Stimulated activated CD8-positive, alpha-beta memory T cell treated with anti-CD3 and anti-CD28 coated beads, Interleukin-2, amount 100 ng/mL, for 48 hours (primary cell): Measurements from ENCODE around the gene ANAPC15.
"Not testable (repeated sequence)": the region's sequence is repeated elsewhere in the genome, so short reads cannot be mapped to it uniquely, and the experiment has no call there.

Experiments
- DNase-seq, 2 donors: peaks; one replicate each; pipeline ENCODE4 v3.0.0-alpha.2; 2020; ENCODE audit warnings: low read depth in 2 of 2

ANAPC15 gene

DNA sequence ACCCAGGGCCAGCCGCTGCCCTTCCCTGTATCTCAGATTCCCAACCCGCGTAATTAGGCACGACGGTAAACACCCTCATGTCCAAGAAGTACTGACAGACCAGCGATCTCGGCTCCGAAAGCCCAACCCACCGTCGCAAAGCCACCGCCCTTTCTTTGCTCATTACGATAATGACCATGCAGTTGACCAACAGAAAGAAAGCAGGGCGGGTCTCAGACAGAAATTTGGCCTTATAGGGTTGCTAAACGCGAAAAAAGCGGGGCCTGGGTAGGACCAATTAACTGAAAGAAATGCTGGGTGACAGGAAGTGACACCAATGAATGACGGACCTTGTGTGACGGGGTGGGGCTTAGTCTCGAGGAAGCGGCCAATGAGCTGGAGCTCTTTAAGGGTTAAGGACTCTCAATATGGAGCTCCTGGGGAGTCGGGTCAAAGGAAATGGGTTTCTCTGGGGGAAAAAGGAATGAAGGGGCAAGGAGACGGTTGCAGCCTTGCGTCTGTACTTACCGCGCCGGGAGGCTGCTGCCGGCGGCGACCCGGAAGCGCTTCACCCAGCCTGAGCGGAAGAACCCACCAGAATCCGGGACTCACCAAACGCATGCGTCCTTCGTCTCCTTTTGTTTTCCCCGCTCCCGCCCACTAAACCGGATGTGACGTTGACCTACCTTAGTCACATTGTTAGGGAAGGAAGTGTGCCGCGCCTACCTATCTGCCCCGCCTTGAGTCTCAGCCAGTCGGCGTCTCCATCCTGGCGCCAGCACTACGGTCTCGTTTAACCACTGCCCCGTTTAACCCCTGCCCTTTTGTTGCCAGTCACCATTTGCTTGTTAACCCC lies at the start of gene ANAPC15:
Gene ANAPC15 (minus strand): TSS at position 553 of the 835 bp plus-strand sequence. CDS start 1,419 bp downstream, outside the sequence.
- DNase-seq, result peak; percentile 91 to 99

DNA sequence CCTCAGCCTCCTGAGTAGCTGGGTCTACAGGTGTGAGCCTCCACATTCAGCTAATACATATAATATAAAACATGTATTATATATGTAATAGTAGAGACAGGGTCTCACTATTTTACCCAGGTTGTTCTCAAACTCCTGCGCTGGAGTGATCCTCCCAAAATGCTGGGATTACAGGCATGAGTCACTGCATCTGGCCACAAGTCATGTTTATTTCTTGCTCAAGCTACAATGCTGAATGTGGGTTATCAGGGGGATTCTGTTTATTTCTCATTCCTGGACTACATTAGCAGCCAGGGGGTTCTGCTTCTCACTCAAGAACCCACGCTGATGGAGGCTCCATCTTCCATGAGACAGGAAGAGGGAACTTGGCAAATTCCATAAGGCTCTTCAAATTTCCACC lies 47.8 kb upstream of the ANAPC15 start:
- no peak for DNase-seq

DNA sequence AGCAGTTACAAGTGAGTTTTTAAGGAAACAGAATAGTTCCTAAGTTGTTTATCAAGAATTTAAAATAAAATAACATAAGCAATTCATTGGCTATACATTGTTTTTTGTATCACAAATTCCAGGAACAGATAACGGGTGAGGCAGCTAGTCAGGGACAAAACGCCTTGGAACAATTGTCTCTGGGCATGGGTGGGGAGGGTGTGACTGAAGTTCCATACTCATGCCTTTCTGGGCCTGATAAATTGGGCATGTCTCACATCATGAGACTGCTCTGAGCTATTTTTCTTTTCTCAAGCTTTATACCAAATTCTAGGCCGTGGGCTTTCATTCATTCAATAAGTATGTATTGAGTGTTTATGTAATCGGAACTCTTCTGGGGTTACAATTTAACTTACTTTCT lies 44.6 kb upstream of the ANAPC15 start:
- no peak for DNase-seq

DNA sequence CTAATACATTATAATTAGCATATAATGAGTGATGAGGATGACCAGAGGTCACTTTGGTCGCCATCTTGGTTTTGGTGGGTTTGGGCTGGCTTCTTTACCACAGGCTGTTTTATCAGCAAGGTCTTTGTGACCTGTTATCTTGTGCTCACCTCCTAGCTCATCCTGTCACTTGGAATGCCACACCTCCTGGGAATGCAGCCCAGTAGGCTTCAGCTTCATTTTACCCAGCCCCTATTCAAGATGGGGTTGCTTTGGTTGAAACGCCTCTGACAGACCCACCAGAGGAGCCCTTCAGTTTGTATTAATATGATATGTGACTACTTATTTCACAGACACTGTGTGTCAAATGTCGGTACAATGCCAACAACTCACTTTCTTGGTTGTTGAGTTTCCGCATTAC lies 43.3 kb upstream of the ANAPC15 start:
- no peak for DNase-seq

DNA sequence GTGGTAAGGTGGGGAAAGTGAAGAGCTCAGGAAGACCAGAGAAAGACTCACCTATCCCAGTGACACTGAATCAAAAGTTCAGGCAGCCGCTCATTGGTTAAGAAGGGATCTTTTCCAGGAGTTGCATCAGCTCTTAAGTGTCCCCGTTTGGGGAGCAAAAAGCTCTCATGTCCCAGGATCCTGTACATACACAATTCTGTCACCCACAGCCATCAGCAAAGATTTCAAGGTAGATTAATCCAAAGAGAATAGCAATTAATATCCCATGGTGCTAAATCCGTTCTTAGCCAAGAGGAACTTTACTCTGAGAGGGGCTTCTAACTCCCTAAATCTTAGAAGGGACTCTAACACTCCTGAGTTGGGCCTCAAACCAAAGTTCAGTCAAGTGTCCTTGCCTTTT lies 42.3 kb upstream of the ANAPC15 start:
- no peak for DNase-seq

DNA sequence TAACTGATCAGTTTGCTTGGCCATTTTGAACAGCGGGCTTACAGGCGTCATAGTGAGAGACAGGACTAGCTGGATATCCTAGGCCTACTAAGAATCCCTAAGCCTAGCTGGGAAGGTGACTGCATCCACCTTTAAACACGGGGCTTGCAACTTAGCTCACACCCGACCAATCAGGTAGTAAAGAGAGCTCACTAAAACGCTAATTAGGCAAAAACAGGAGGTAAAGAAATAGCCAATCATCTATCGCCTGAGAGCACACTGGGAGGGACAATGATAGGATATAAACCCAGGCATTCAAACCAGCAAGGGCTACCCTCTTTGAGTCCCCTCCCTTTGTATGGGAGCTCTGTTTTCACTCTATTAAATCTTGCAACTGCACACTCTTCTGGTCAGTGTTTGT lies 41.4 kb upstream of the ANAPC15 start:
- not testable (repeated sequence) for DNase-seq

DNA sequence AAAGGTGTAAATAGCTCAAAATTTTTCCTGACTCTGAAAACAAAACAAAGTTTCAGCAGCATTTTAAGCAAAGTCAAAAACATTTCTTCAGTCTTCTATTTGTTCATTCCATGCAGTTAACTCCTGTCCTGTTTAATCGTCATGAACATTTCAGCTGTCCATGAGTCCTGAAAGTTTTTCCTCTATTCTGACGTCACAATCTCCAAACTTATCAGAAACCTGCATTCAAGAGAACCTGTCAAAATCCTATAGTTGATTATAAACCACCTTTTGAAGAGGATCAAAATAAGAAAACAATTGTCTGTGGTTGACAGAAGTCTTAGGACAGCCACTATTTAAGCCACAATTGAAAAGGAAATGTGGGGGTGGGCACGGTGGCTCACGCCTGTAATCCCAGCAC lies 38.4 kb upstream of the ANAPC15 start:
- DNase-seq, result no peak

DNA sequence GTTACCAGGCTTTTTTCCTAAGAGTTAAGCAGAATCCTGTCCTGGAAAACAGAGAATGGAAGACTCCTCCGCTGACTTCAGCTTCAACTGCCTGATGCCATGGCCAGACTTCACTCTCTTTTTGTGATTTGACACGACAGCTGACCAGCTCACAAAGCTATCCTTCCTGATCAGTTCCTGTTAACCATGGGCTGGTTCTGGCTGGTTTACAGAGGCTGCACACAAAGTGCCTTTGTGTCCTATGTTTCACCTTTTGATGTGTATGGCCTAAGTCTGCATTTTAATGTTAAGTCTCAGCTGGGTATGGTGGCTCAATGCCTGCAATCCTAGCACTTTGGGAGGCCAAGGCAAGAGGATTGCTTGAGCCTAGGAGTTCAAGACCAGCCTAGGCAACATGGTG lies 34.1 kb upstream of the ANAPC15 start:
- no peak for DNase-seq

DNA sequence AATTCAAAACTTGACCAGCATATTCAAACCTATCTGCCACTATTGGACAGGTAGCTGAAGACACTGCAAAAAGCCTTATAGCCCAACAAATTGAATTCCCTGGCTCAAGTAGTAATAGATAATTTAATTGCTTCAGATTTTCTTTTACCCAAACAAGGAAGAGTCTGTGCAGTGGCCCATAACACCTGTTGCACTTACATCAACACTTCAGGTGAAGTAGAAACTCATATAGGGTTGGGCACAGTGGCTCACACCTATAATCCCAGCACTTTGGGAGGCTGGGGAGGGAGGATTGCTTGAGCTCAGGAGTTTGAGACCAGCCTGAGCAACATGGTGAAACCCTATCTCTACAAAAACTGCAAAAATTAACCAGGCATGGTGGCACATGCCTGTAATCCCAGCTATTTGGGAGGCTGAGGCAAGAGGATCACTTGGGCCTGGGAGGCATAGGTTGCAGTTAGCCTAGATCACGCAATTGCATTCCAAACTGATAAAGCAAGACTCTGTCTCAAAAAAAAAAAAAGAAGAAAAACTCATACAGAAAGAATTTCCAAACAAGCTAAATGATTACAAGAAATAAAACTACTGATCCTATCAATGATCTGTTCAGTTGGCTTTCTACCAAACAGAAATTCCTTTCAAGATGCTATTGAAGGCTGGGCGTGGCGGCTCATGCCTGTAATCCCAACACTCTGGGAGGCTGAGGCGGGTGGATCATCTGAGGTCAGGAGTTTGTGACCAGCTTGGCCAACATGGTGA lies 32.5 kb upstream of the ANAPC15 start:
- DNase-seq, result no peak

DNA sequence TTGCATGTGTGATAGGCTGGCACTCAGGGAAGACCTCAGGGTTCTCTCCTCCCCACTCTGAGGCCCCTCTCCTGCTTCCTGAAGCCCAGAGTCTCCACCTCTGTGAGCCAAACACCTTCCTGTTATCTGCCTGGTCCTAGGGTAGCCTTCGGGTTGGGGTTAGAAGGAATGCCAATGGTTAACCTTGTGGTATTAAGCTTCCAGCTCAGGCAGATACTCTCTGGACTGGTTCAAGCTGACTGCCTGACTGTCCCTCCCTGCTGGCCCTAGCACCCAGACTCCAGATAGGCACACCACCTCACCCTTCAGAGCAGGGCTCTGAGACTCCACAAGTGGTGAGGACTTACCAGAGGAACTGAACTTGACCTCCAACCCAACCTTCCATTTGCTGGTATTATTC lies 30.0 kb upstream of the ANAPC15 start:
- not testable (repeated sequence) for DNase-seq

DNA sequence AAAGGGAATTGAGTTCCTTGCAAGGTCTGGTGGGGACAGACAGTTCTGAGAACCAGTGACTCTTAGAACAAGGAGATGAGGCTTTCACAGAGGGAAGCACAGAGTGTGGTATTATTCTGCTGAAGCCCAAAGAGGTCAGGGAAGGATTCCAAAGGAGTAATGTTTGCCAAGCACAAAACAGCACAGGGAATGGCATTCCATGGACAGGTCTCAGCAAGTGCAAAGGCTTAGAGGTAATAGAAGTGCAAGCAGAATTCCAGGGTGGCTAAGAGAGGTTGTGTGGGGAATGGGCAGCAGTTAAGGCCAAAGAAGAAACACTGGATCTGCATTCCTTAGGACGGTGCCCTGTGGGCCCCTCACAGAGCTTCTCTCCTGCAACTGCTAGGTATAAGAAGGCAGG lies 29.6 kb upstream of the ANAPC15 start:
- DNase-seq, result not testable (repeated sequence)

DNA sequence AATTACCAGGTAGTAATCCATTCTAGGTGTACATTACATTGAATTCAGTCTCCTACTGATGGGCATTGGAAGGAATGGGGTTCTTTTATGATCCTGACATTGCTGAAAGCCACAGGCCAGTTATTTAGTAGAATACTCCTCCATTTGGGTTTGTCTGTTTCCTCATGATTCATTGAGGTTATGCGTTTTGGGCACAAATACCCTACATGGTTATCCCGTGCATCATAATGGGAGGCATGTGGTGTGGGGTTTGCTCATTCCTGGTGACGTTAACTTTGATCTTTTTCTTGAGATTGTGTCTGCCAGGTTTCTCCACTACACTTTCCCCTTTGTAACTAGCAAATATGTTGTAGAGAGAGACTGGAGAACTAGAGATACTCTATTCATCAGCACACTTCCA lies 28.6 kb upstream of the ANAPC15 start:
- peak in 1 of 2 donors; percentile 12 for DNase-seq

DNA sequence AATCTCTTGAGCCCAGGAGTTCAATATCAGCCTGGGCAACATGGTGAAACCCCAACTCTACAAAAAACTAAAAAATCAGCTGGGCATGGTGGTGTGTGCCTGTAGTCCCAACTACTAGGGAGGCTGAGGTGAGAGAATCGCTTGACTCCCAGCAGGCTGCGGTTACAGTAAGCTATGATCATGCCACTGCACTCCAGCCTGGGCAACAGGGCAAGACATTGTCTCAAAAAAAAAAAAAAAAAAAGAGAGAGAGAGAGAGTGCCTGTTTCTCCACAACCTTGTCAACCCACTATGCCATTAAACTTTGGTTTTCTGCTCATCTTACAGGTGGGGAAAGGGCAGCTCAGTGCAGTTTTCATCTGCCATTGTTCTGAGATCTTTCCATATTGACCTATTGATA lies 28.2 kb upstream of the ANAPC15 start:
- no peak for DNase-seq

DNA sequence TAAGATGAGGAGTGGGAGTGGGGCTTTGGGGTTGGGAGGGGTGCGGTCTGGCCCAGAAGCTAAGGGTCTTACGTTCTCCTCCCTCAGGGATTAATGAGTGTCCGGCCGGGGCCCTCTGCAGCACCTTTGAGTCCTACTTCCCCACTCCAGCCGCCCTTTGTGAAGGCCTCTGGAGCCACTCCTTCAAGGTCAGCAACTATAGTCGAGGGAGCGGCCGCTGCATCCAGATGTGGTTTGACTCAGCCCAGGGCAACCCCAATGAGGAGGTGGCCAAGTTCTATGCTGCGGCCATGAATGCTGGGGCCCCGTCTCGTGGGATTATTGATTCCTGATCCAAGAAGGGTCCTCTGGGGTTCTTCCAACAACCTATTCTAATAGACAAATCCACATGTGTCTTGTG lies 27.0 kb upstream of the ANAPC15 start:
- DNase-seq, result no peak

DNA sequence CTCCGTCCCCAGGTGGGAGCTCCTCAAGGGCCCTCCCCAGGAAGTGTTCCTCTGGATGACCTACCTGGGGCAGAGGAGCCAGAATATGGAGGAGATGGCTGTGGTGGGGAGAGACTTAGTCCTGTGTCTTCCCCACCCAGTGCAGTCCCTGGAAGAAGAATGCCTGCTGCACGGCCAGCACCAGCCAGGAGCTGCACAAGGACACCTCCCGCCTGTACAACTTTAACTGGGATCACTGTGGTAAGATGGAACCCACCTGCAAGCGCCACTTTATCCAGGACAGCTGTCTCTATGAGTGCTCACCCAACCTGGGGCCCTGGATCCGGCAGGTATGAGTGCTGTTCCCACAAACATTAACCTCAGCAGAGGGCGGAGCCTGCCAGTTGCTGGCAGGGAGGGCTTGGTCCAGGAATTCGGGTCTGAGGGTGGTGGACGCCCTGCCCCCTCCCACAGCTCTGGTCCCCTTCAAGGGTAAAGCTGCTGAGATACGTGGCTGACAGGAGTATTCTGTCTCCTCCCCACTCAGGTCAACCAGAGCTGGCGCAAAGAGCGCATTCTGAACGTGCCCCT lies 26.4 kb upstream of the ANAPC15 start:
- DNase-seq, result no peak

DNA sequence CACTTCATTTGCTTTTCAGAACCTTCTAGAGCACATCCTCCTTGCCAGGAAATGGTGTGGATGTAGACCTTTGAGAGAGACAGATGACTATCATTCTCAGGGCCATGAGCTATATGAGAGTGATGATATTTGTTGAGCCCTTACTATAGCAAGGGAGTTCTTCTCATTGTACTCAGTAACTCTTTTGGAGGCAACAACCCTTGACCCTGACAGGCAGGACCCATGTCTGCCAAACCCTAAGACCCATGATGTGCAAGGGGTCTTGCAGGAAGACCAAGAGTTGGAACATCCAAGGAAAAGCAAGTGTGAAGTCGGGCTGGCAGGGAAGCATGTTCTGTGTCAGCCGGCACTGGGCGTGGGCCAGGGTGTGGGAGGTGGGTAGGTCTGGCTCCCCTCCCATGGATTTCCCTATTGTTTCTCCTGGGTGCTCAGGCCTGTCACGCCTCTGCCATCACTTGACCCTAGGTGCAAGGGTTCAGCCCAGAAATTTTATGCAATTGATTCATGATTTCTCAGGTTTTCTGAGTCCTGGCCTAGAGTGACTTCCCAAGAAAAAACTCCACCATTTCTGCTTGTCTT lies 24.3 kb upstream of the ANAPC15 start:
- no peak for DNase-seq

DNA sequence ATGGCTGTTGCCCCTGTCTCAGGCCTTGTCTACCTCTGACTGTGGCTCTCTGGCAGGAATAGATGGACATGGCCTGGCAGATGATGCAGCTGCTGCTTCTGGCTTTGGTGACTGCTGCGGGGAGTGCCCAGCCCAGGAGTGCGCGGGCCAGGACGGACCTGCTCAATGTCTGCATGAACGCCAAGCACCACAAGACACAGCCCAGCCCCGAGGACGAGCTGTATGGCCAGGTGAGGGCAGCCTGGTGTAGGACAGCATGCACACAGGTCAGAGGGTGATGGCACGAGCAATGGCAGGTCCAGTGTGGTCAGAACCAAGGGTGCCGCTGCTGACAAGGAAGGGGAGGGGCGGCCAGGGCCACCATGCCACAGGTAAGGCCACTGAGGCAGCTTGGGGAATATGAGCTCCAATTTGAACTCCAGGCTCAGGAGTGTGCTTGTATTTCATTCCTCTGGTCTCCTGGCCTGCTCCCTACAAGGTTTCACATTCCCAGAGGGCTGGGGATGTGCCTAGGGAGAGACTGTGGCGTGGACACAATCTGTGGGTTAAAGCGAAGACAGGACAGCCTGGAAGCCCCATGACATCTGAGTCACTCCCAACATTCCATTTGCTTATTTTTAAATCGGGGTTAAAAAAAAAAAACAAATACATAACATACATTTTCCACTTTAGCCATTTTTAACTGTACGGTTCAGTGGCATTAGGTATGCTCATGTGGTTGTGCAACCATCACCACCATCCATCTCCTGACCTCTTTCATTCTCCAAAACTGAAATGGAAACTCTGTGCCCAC lies 23.6 kb upstream of the ANAPC15 start:
- no peak for DNase-seq

DNA sequence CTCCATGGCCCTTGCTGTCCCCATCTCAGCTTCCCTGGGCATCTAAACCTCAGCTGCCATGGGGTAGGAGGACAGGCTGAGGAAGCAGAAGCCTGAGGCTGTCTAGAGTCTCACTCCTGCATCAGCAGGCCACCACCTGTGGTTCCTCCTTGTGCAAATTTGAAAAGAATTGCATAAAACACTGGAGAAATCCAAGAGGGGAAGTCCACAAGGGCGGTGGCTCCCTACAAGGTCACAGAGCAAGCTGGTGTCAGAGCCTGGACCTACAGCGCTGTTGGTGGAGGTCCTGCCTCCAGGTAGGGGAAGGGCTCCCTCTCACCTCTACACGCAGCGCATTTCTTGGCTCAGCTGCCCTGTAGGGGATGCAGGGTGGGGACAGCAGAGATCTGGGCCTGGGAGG lies 23.0 kb upstream of the ANAPC15 start, which contains the start of gene FOLR3:
Gene FOLR3 (plus strand): TSS at position 253 of the 400 bp plus-strand sequence. CDS start 228 bp downstream, outside the sequence.
- DNase-seq, result not testable (repeated sequence)

DNA sequence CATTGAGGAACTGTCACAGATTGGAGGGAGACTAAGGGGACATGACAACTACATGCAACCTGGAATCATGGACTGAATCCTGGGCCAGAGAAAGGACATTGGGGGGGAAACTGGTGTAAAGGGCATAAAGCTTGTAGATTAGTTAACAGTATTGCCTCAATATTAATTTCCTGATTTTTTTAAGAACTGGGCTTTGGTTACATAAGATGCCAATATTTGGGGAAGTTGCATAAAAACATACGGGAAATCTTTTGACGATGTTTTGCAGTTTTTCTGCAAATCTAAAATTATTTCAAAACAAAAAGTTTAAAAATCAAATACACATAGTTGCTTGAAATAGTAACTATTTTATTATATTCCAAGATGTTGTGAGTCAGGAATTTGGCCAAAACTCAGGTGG lies 20.2 kb upstream of the ANAPC15 start:
- DNase-seq, result no peak

DNA sequence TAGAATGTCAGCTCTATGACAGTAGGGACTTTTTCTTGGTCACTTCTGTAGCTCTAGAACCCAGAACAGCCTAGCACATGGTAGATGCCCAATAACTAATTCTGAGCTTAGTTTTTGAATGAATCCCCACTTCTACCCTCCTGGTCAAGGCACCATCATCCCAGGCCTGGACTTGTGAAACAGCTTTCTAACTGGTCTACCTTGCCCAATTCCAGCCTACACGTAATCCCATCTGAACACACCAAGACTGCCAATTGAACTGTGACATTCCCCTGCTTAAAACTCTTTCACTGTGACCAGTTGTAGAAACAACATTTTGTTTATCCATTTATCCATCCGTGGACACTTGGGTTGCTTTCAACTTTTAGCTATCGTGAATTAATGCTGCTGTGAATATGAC lies 16.9 kb upstream of the ANAPC15 start:
- DNase-seq, result no peak

DNA sequence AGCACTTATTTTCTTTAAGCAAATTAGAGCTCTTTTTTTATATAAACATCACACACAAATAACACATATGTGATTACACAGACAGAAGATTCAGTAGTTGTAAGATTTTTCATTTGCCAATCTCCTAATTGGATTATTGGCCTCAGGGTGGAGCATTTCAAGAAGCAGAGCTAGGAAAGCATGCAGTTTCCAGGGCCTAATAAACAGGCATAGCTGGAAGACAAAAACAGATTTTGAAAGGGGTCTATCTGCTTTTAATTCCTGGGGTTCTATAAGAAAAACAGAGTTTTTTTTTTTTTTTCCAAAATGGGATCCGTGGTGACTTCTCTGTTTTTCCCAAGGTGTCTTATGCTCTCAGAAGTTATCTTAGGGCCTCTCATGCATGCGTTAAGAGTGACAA lies 15.4 kb upstream of the ANAPC15 start:
- DNase-seq, result no peak
